Occipital lobe (tissue), 2 donors: ENCODE data around the gene AKT3. TPM values are rescaled to one million over a fixed set of nuclear protein-coding genes. Genes with fewer than 3 reads are reported as not detected.
"Not testable (repeated sequence)": the region's sequence is repeated elsewhere in the genome, so short reads cannot be mapped to it uniquely, and the experiment has no call there.

Experiments used
- DNase-seq: peaks from one replicate; lab custom pipeline; 2025; lab: John Stamatoyannopoulos, UW
- total RNA-seq: library from RNA; depleted of rRNA; stranded (reverse); fragments of >200 nt; gene quantifications from one replicate; pipeline ENCODE4 v1.2.3, GENCODE V29; 2014

AKT3 gene
- total RNA-seq, 1 donor from 2014 or later, result 624 TPM

DNA sequence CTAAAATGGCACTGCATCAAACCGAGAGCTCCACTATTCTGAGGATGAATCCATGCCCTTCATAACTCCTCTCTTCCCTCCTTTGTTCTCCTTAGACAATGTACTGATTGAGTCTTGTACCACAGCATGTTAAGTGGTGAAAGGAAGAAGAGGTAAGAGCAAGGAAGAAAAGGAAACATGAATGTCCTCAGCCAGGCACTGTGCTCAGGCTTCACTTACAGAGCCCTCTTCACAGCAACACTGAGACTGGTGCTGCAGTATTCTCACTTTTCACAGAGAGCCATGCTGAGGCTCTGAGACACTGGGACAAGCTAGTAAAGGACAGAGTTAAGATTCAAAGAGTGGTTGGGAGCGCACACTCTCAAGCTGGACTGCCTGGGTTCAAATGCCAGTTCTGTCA lies 143.5 kb downstream of the AKT3 start:
- DNase-seq, result no peak

GRCh38 chr1:243705585-243705984 lies 144.5 kb downstream of the AKT3 start:
- no peak for DNase-seq

GRCh38 chr1:243701872-243702271 lies 148.2 kb downstream of the AKT3 start:
- DNase-seq, result no peak

DNA sequence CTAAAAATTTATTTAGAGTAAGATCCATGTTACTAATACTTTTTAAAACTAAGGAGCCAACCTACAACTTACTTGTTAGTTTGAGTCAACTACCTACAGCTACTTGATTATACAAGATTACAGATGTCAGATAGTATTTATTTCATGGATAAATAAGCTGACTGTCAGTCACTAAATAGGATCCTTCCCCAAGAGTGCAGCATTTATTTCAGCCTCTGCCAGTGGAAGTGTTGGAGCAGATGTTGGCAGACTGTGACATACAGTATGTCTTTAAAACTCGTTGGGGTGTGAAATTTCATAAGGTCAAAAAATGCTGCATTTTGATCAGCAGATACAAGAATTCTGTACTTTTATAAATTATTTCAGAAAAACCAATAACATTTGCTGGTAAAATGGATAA lies 156.2 kb downstream of the AKT3 start:
- DNase-seq, result no peak

GRCh38 chr1:243686159-243686558 lies 163.9 kb downstream of the AKT3 start:
- no peak for DNase-seq

DNA sequence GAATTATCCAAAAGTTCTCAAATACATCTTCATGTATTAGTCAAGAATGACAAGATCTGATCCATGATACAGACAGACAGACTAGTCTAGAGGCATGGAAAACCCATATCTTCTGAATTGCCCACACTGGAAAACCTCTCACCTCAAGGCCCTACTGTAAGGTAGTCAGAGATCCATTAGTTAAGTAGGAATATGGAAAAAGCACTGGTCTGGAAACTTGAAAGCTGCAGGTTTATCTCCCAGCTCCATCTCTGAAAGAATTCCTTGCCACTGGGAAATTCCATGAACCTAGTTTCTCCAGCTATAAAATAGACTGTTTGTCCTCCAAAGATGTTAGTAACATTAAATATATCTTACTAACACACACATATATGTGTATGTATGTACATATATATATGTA lies 169.2 kb downstream of the AKT3 start:
- no peak for DNase-seq

- no peak for DNase-seq
These were observed 177.4 kb downstream of the AKT3 start for GRCh38 chr1:243672539-243673074.

DNA sequence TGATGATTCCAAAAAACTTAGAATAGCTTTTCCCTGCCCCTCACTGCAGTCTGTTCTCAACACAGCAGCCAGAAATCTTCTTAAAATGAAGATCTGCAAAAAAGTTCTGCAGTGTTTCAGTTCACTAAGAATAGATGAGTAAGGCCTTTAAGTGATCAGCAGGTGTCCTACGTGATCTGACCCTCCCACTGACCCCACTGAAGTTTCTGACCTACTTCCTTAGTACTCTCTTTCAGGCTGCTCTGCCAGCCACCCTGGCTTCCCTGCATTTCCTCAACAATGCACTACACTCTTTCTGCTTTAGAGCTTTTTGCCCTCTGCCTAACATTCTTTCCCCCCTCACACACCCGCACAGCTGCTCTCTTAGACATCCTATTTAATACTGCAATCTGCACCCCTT lies 182.5 kb downstream of the AKT3 start:
- no peak for DNase-seq

DNA sequence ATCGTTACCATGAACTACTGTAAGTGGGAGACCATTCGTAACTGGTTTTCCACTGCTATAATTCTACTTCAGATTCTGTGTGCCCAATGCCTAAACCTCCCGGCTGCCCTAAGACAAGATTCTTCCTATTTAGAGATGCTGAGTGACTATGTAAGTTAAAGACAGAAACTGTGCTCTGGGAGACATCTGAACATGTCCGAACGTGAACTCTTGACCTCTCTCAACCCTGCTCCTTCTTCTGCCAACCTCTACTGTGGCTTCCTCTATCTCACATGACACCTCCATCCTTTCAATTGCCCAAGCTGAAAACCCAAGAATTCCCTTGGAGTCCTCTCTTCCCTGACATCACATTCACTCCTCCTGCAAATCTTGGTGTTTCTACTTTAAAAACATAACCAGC lies 182.9 kb downstream of the AKT3 start:
- no peak for DNase-seq

DNA sequence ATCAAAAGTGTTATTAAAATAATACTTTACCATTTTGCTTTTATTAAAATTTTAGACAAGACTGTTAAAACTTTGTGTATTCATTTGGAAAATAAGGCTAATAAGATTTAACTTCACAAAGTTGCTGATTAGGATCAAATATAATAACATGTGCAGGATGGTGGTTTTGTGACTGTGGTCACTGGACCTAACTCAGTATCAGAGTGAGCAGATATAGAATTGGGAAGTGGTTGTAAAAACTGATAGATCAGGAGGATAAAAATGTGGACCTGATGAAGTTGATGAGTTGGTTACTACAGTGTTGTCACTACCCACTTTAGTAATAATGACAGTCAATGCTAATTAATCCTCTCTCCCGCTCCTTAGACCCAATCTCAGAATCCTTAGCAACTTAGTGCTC lies 186.4 kb downstream of the AKT3 start:
- DNase-seq, result no peak

- not testable (repeated sequence) for DNase-seq
These were observed 187.9 kb downstream of the AKT3 start for GRCh38 chr1:243662169-243662568.

DNA sequence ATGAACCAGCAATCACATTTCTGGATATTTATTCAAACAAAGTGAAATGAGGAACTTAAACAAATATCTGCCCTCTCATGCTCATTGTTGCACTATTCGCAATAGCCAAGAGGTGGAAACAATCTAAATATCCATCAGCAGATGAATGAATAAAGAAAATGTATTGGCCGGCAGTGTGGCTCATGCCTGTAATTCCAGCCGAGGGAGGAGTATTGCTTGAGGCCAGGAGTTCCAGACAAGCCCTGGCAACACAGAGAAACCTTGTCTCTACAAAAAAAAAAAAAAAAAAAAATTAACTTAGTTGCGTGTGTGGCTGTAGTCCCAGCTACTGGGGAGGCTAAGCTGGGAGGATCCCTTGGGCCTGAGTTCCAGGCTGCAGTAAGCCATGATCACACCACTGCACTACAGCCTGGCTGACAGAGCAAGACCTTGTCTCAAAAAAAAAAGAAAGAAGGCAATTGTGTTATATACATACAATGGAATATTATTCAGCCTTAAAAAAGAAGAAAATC lies 191.4 kb downstream of the AKT3 start:
- DNase-seq, result no peak

DNA sequence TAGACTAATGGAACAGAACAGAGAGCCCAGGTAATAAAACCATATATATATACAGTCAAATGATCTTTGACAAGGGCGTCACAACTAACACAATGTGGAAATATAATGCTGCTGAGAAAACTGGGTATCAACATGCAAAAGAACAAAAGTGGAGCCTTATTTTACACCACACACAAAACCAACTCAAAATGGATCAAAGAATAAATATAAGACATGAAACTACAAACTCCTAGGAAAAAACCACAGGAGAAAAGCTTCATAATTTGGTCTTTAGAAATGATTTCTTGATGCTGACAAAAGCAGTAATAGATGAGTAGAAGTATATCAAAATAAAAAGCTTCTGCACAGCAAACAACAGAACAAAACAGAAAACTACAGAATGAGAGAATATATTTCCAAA lies 192.2 kb downstream of the AKT3 start:
- no peak for DNase-seq

DNA sequence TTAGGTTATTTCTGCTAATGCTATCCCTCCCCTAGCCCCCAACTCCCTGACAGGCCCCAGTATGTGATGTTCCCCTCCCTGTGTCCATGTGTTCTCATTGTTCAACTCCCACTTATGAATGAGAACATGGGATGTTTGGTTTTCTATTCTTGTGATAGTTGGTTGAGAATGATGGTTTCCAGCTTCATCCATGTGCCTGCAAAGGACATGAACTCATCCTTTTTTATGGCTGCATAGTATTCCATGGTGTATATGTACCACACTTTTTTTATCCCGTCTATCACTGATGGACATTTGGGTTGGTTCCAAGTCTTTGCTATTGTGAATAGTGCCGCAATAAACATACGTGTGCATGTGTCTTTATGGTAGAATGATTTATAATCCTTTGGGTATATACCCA lies 200.5 kb downstream of the AKT3 start:
- not testable (repeated sequence) for DNase-seq

- DNase-seq, result no peak
These were observed 203.2 kb downstream of the AKT3 start for GRCh38 chr1:243646841-243647240.

- no peak for DNase-seq
These were observed 204.8 kb downstream of the AKT3 start for GRCh38 chr1:243645281-243645680.

- DNase-seq, result no peak
These were observed 207.1 kb downstream of the AKT3 start for GRCh38 chr1:243642936-243643335.

GRCh38 chr1:243639027-243639658 lies 210.9 kb downstream of the AKT3 start:
- no peak for DNase-seq

DNA sequence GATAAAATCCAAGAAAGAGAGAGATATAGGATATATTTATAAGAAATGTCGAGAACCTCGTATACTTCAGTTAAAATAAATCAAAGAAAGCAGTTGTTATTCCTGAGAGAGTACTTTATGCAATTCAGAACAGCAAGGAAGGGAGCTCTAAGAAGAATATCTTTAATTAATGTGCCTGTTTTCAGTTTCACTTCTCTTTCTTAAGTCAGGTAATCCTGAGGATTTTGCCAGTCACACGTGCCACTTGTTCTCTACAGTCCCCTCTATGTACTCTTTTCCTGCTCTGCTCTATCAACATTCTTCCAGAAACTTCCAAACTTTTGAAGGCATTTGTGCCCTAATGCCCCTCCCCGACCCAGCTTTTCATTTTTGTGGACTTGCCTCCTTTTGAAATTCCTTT lies 211.9 kb downstream of the AKT3 start:
- DNase-seq, result no peak

GRCh38 chr1:243628476-243628907 lies 221.6 kb downstream of the AKT3 start:
- no peak for DNase-seq

GRCh38 chr1:243623841-243624240 lies 226.2 kb downstream of the AKT3 start:
- no peak for DNase-seq

DNA sequence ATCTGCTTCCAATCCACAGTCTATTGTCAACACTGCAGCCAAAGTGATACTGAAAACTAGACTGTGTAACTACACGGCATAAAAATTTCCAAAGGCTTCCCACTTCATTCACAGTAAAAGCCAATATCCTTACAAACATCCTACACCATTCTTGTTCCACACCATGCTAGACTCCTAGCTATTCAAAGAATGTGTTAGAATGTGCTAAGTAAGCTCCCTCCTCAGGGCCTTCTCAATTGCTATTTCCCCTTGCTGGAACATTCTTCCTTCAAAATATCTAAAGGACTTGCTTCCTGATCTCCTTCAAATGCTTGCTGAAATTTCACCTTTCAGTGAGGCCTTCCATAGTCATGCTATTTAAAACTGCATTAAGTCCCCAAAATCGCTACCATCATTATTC lies 228.1 kb downstream of the AKT3 start:
- DNase-seq, result no peak

- DNase-seq, result no peak
These were observed 229.9 kb downstream of the AKT3 start for GRCh38 chr1:243620096-243620495.

- no peak for DNase-seq
These were observed 240.3 kb downstream of the AKT3 start for GRCh38 chr1:243609698-243610097.
